ENCODE data around the gene PRKCB.
A peak's percentile ranks its signal among the peaks of the same experiment; 100 is the strongest.

Gene PRKCB

GRCh38 chr16:24062270-24062817 is 226.6 kb downstream of the PRKCB start:
- H3K4me2 ChIP-seq (ENCODE audit: low read depth, low read length, poor library complexity, severe bottlenecking) = no peak overlapping the region
- H3K27me3 ChIP-seq (ENCODE audit: insufficient read depth, low read length, poor library complexity, severe bottlenecking) = no peaks in the 10 kb centered on the region
- TF ChIP-seq, protein P1, sequence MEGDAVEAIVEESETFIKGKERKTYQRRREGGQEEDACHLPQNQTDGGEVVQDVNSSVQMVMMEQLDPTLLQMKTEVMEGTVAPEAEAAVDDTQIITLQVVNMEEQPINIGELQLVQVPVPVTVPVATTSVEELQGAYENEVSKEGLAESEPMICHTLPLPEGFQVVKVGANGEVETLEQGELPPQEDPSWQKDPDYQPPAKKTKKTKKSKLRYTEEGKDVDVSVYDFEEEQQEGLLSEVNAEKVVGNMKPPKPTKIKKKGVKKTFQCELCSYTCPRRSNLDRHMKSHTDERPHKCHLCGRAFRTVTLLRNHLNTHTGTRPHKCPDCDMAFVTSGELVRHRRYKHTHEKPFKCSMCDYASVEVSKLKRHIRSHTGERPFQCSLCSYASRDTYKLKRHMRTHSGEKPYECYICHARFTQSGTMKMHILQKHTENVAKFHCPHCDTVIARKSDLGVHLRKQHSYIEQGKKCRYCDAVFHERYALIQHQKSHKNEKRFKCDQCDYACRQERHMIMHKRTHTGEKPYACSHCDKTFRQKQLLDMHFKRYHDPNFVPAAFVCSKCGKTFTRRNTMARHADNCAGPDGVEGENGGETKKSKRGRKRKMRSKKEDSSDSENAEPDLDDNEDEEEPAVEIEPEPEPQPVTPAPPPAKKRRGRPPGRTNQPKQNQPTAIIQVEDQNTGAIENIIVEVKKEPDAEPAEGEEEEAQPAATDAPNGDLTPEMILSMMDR (conservative IDR thresholded peaks at IDR 0.05; ENCODE audit: low read length) = no peak
- no peak for TF ChIP-seq EZH2phosphoT487 (IDR thresholded peaks at IDR 0.05; ENCODE audit: borderline replicate concordance)
- no peaks in the 10 kb centered on the region; the same call in 1 of the 2 replicates for H3K79me2 ChIP-seq (ENCODE audit: insufficient read depth, low read length)
- H3K4me1 ChIP-seq (ENCODE audit: insufficient read depth, low read length, poor library complexity, severe bottlenecking) = no peaks in the 10 kb centered on the region
- H3K9ac ChIP-seq (ENCODE audit: low read depth, low read length, poor library complexity, severe bottlenecking) = no peak overlapping the region
- no peaks in the 10 kb centered on the region for H3K9me2 ChIP-seq (replicated peaks; ENCODE audit: low read depth, low read length)
- no peaks in the 10 kb centered on the region for H4K20me1 ChIP-seq (ENCODE audit: insufficient read depth, low read length, poor library complexity, severe bottlenecking)
- no peaks in the 10 kb centered on the region for H3F3A ChIP-seq (ENCODE audit: low read depth)
- H2AFZ ChIP-seq (ENCODE audit: low read length) = no peak overlapping the region
- no peak overlapping the region for H3K4me3 ChIP-seq (ENCODE audit: low read length, poor library complexity, severe bottlenecking)
- H3K36me3 ChIP-seq (ENCODE audit: insufficient read depth, low read length) = peaks cover 18% of the 10 kb centered on the region; the same call in 1 of the 2 replicates
- no peaks in the 10 kb centered on the region for H3K9me3 ChIP-seq (ENCODE audit: insufficient read depth, low read depth, low read length)

DNA sequence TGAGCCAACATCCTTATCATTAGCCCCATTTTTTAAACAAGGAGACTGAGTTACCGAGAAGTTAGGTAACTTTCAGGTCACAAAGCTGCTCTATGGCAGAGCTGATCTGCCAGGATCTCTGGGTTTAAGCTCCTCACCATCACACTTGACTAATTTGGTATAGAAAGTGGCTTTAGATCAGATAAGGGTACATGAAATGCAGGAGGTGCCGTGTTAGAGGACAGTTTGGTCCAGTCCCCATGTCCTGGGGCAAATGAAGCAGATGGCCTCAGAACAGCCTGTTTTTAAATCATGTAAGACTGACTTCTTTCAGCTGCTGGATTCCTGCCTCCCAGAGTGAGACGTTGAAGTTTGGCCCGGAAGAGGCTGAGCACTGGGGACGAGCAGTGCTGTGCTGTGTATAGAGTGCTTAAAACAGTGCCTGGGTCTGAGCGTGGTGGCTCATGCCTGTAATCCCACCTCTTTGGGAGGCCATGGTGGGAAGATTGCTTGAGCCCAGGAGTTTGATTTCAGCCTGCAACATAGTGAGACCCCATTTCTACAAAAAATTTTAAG is 233.3 kb downstream of the PRKCB start:
- Histone ChIP-seq H3F3A (ENCODE audit: low read depth) (no peaks in the 10 kb centered on the region), H3K9ac (ENCODE audit: low read depth, low read length, poor library complexity, severe bottlenecking) (no peak overlapping the region), H3K27me3 (ENCODE audit: insufficient read depth, low read length, poor library complexity, severe bottlenecking) (no peaks in the 10 kb centered on the region), H3K36me3 (ENCODE audit: insufficient read depth, low read length) (no peaks in the 10 kb centered on the region), H3K79me2 (ENCODE audit: insufficient read depth, low read length) (no peaks in the 10 kb centered on the region; the same call in 1 of the 2 replicates), H3K9me3 (ENCODE audit: insufficient read depth, low read depth, low read length) (no peaks in the 10 kb centered on the region), H3K4me1 (ENCODE audit: insufficient read depth, low read length, poor library complexity, severe bottlenecking) (no peaks in the 10 kb centered on the region), H4K20me1 (ENCODE audit: insufficient read depth, low read length, poor library complexity, severe bottlenecking) (no peaks in the 10 kb centered on the region), H2AFZ (ENCODE audit: low read length) (no peak overlapping the region), H3K4me3 (ENCODE audit: low read length, poor library complexity, severe bottlenecking) (no peak overlapping the region), H3K9me2 (replicated peaks; ENCODE audit: low read depth, low read length) (no peaks in the 10 kb centered on the region), H3K4me2 (ENCODE audit: low read depth, low read length, poor library complexity, severe bottlenecking) (no peak overlapping the region)
- no peak for TF ChIP-seq EZH2phosphoT487 (IDR thresholded peaks at IDR 0.05; ENCODE audit: borderline replicate concordance)
- TF ChIP-seq, protein P1 (conservative IDR thresholded peaks at IDR 0.05; ENCODE audit: low read length) = no peak

GRCh38 chr16:24070851-24071250 is 235.1 kb downstream of the PRKCB start:
- no peak overlapping the region for H3K4me3 ChIP-seq (ENCODE audit: low read length, poor library complexity, severe bottlenecking)
- no peak overlapping the region for H3K9ac ChIP-seq (ENCODE audit: low read depth, low read length, poor library complexity, severe bottlenecking)
- no peaks in the 10 kb centered on the region for H3K36me3 ChIP-seq (ENCODE audit: insufficient read depth, low read length)
- no peaks in the 10 kb centered on the region for H3K9me3 ChIP-seq (ENCODE audit: insufficient read depth, low read depth, low read length)
- TF ChIP-seq, protein P1 (conservative IDR thresholded peaks at IDR 0.05; ENCODE audit: low read length) = peak; percentile 84
- no peak for TF ChIP-seq EZH2phosphoT487 (IDR thresholded peaks at IDR 0.05; ENCODE audit: borderline replicate concordance)
- H3K4me2 ChIP-seq (ENCODE audit: low read depth, low read length, poor library complexity, severe bottlenecking) = no peak overlapping the region
- no peaks in the 10 kb centered on the region for H3F3A ChIP-seq (ENCODE audit: low read depth)
- no peaks in the 10 kb centered on the region for H3K27me3 ChIP-seq (ENCODE audit: insufficient read depth, low read length, poor library complexity, severe bottlenecking)
- H2AFZ ChIP-seq (ENCODE audit: low read length) = no peak overlapping the region
- H3K79me2 ChIP-seq (ENCODE audit: insufficient read depth, low read length) = no peaks in the 10 kb centered on the region; the same call in 1 of the 2 replicates
- H4K20me1 ChIP-seq (ENCODE audit: insufficient read depth, low read length, poor library complexity, severe bottlenecking) = no peaks in the 10 kb centered on the region
- no peaks in the 10 kb centered on the region for H3K4me1 ChIP-seq (ENCODE audit: insufficient read depth, low read length, poor library complexity, severe bottlenecking)
- H3K9me2 ChIP-seq (replicated peaks; ENCODE audit: low read depth, low read length) = no peaks in the 10 kb centered on the region
